ENCODE results near the gene GALNT15. TPM values are rescaled to one million over a fixed set of nuclear protein-coding genes. Genes with fewer than 3 reads are reported as not detected.

The GALNT15 gene
- total RNA-seq, 1 donor from 2014 or later: 3.7 TPM

GRCh38 chr3:16192176-16192811 lies 17.8 kb downstream of the GALNT15 start:
- H3K4me3 ChIP-seq (ENCODE audit: low read length in 3 of 3): no peak overlapping the region
- H3K9ac ChIP-seq (ENCODE audit: low read depth in 1 of 3, low read length in 3 of 3): no peak overlapping the region
- no peaks in the 10 kb centered on the region for H3K9me3 ChIP-seq (ENCODE audit: control insufficient read depth in 3 of 3, low read length in 3 of 3)
- H3K27me3 ChIP-seq (ENCODE audit: control insufficient read depth in 3 of 3, insufficient read depth in 3 of 3, low read length in 3 of 3): peaks cover 0 to 17% (median 0%) of the 10 kb centered on the region in 3 donors
- no peak overlapping the region for H3K27ac ChIP-seq (ENCODE audit: low read depth, low read length)
- peaks cover 0 to 9% (median 6%) of the 10 kb centered on the region in 3 donors for H3K36me3 ChIP-seq (ENCODE audit: control insufficient read depth in 3 of 3, insufficient read depth in 3 of 3, low read length in 3 of 3)
- H3K4me1 ChIP-seq (ENCODE audit: control insufficient read depth in 3 of 3, insufficient read depth in 3 of 3, low read length in 3 of 3): no peaks in the 10 kb centered on the region

- Histone ChIP-seq H3K4me3 (ENCODE audit: low read length in 3 of 3) (no peak overlapping the region), H3K4me1 (ENCODE audit: control insufficient read depth in 3 of 3, insufficient read depth in 3 of 3, low read length in 3 of 3) (no peaks in the 10 kb centered on the region), H3K27ac (ENCODE audit: low read depth, low read length) (no peak overlapping the region), H3K27me3 (ENCODE audit: control insufficient read depth in 3 of 3, insufficient read depth in 3 of 3, low read length in 3 of 3) (peaks cover 0 to 6% (median 0%) of the 10 kb centered on the region in 3 donors), H3K9ac (ENCODE audit: low read depth in 1 of 3, low read length in 3 of 3) (no peak overlapping the region), H3K36me3 (ENCODE audit: control insufficient read depth in 3 of 3, insufficient read depth in 3 of 3, low read length in 3 of 3) (peaks cover 12 to 17% (median 13%) of the 10 kb centered on the region in 3 donors), H3K9me3 (ENCODE audit: control insufficient read depth in 3 of 3, low read length in 3 of 3) (no peaks in the 10 kb centered on the region)
Measured at GRCh38 chr3:16198427-16198826, 23.9 kb downstream of the GALNT15 start.

- H3K36me3 ChIP-seq (ENCODE audit: control insufficient read depth in 3 of 3, insufficient read depth in 3 of 3, low read length in 3 of 3): peaks cover 13 to 18% (median 17%) of the 10 kb centered on the region in 3 donors
- H3K4me3 ChIP-seq (ENCODE audit: low read length in 3 of 3): no peak overlapping the region
- no peaks in the 10 kb centered on the region for H3K9me3 ChIP-seq (ENCODE audit: control insufficient read depth in 3 of 3, low read length in 3 of 3)
- H3K4me1 ChIP-seq (ENCODE audit: control insufficient read depth in 3 of 3, insufficient read depth in 3 of 3, low read length in 3 of 3): no peaks in the 10 kb centered on the region
- H3K27ac ChIP-seq (ENCODE audit: low read depth, low read length): no peak overlapping the region
- no peak overlapping the region for H3K9ac ChIP-seq (ENCODE audit: low read depth in 1 of 3, low read length in 3 of 3)
- no peaks in the 10 kb centered on the region for H3K27me3 ChIP-seq (ENCODE audit: control insufficient read depth in 3 of 3, insufficient read depth in 3 of 3, low read length in 3 of 3)
Measured at GRCh38 chr3:16199769-16200168, 25.3 kb downstream of the GALNT15 start.

- H3K4me1 ChIP-seq (ENCODE audit: control insufficient read depth in 3 of 3, insufficient read depth in 3 of 3, low read length in 3 of 3): no peaks in the 10 kb centered on the region
- H3K27ac ChIP-seq (ENCODE audit: low read depth, low read length): no peak overlapping the region
- no peak overlapping the region for H3K4me3 ChIP-seq (ENCODE audit: low read length in 3 of 3)
- H3K36me3 ChIP-seq (ENCODE audit: control insufficient read depth in 3 of 3, insufficient read depth in 3 of 3, low read length in 3 of 3): peaks cover 13 to 18% (median 17%) of the 10 kb centered on the region in 3 donors
- H3K9ac ChIP-seq (ENCODE audit: low read depth in 1 of 3, low read length in 3 of 3): no peak overlapping the region
- no peaks in the 10 kb centered on the region for H3K27me3 ChIP-seq (ENCODE audit: control insufficient read depth in 3 of 3, insufficient read depth in 3 of 3, low read length in 3 of 3)
- H3K9me3 ChIP-seq (ENCODE audit: control insufficient read depth in 3 of 3, low read length in 3 of 3): no peaks in the 10 kb centered on the region
Measured at GRCh38 chr3:16200411-16200810, 25.9 kb downstream of the GALNT15 start.

GRCh38 chr3:16203031-16203430 lies 28.6 kb downstream of the GALNT15 start:
- Histone ChIP-seq H3K27ac (ENCODE audit: low read depth, low read length) (no peak overlapping the region), H3K4me3 (ENCODE audit: low read length in 3 of 3) (no peak overlapping the region), H3K4me1 (ENCODE audit: control insufficient read depth in 3 of 3, insufficient read depth in 3 of 3, low read length in 3 of 3) (no peaks in the 10 kb centered on the region), H3K9ac (ENCODE audit: low read depth in 1 of 3, low read length in 3 of 3) (no peak overlapping the region), H3K9me3 (ENCODE audit: control insufficient read depth in 3 of 3, low read length in 3 of 3) (no peaks in the 10 kb centered on the region), H3K36me3 (ENCODE audit: control insufficient read depth in 3 of 3, insufficient read depth in 3 of 3, low read length in 3 of 3) (peaks cover 7 to 13% (median 11%) of the 10 kb centered on the region in 3 donors), H3K27me3 (ENCODE audit: control insufficient read depth in 3 of 3, insufficient read depth in 3 of 3, low read length in 3 of 3) (no peaks in the 10 kb centered on the region)

DNA sequence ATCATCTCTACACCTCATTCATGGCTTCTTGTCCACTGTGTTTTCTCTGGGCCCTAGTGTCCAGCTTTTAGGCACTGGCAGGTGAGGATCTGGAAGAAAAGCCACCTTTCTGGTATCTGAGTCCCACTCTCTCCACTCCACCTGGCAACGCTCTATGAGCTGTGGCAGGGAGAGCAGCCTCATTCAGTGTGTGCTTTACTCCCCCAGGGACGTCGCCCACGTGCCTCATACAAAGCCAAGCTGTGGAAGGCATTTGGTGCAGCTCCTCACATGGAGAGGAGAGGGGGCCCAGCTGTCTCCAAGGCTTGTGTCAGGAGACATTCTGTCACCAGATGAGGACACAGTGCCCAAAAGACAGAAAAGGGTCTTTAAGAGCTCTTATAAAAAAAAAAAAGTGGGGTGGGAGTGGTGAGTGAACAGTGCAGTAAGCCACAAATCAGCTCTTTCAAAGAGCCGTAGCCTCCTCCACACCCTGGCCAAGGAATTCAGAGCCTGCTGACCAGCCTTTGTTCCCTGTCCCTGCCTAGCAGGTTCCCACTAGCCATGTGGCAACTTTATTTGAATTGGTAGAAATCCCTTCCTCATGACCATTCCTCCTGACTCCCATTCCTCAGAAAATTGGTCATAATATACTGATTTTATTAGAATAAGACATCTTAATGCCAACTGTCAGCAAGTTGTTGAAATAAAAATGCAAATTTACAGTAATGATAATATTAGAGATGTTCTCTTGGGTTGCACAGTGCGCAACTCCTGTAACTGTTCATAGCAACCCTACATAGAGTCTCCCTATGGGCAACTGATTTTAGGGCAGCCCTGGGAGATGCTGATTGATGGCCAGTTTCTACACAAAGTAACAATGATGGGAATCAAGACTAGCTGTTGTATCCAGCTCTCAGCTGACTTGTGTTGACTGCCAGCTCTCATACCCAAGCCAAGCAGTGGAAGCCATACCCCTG lies 29.5 kb downstream of the GALNT15 start:
- Histone ChIP-seq H3K27ac (ENCODE audit: low read depth, low read length) (no peak overlapping the region), H3K36me3 (ENCODE audit: control insufficient read depth in 3 of 3, insufficient read depth in 3 of 3, low read length in 3 of 3) (peaks cover 7 to 17% (median 15%) of the 10 kb centered on the region in 3 donors), H3K9ac (ENCODE audit: low read depth in 1 of 3, low read length in 3 of 3) (no peak overlapping the region)

GRCh38 chr3:16204751-16205150 lies 30.3 kb downstream of the GALNT15 start:
- peaks cover 7 to 17% (median 13%) of the 10 kb centered on the region in 3 donors for H3K36me3 ChIP-seq (ENCODE audit: control insufficient read depth in 3 of 3, insufficient read depth in 3 of 3, low read length in 3 of 3)
- no peaks in the 10 kb centered on the region for H3K4me1 ChIP-seq (ENCODE audit: control insufficient read depth in 3 of 3, insufficient read depth in 3 of 3, low read length in 3 of 3)

More for the DNA sequence above, 29.5 kb downstream of the GALNT15 start:
- H3K27me3 ChIP-seq (ENCODE audit: control insufficient read depth in 3 of 3, insufficient read depth in 3 of 3, low read length in 3 of 3): no peaks in the 10 kb centered on the region
- H3K9me3 ChIP-seq (ENCODE audit: control insufficient read depth in 3 of 3, low read length in 3 of 3): no peaks in the 10 kb centered on the region
- H3K4me1 ChIP-seq (ENCODE audit: control insufficient read depth in 3 of 3, insufficient read depth in 3 of 3, low read length in 3 of 3): no peaks in the 10 kb centered on the region
- no peak overlapping the region for H3K4me3 ChIP-seq (ENCODE audit: low read length in 3 of 3)

DNA sequence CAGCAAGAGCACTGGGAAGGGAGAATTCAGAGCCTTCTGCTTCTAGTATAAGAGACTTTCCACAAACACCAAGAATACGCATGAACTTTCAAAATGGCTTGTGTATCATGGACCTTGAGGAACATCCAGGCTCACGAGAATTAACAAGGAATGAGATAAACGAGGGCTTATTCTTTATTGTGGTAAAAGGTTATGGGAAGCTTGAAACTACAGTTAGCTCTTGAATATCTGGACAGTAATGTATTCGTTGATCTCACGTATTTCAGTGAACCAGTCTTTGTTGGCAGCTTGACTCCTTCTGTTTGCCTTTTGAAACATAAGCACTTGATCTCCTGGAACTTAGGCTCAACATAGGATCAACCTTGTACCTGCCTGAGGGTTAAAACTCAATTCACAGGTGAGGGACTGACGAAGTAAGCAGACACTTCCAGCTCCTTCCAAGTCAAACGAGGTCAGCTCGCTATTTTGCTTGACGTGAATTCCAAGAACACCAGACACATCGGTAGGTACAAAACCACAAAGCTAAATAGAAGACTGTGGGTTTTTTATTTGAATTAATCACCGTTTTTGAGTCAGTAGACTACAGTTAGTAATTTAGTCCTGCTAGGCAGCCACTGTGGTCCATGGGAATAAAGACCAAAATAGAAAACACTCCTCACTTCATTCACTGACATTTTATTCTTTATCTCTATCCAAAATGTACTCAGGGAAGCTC lies 30.8 kb downstream of the GALNT15 start:
- Histone ChIP-seq H3K9me3 (ENCODE audit: control insufficient read depth in 3 of 3, low read length in 3 of 3) (no peaks in the 10 kb centered on the region), H3K27ac (ENCODE audit: low read depth, low read length) (no peak overlapping the region), H3K4me1 (ENCODE audit: control insufficient read depth in 3 of 3, insufficient read depth in 3 of 3, low read length in 3 of 3) (no peaks in the 10 kb centered on the region), H3K4me3 (ENCODE audit: low read length in 3 of 3) (no peak overlapping the region), H3K9ac (ENCODE audit: low read depth in 1 of 3, low read length in 3 of 3) (no peak overlapping the region), H3K27me3 (ENCODE audit: control insufficient read depth in 3 of 3, insufficient read depth in 3 of 3, low read length in 3 of 3) (no peaks in the 10 kb centered on the region), H3K36me3 (ENCODE audit: control insufficient read depth in 3 of 3, insufficient read depth in 3 of 3, low read length in 3 of 3) (peaks cover 5 to 16% (median 12%) of the 10 kb centered on the region in 3 donors)

More at GRCh38 chr3:16204751-16205150, 30.3 kb downstream of the GALNT15 start:
- no peak overlapping the region for H3K27ac ChIP-seq (ENCODE audit: low read depth, low read length)
- no peaks in the 10 kb centered on the region for H3K27me3 ChIP-seq (ENCODE audit: control insufficient read depth in 3 of 3, insufficient read depth in 3 of 3, low read length in 3 of 3)
- no peaks in the 10 kb centered on the region for H3K9me3 ChIP-seq (ENCODE audit: control insufficient read depth in 3 of 3, low read length in 3 of 3)
- H3K9ac ChIP-seq (ENCODE audit: low read depth in 1 of 3, low read length in 3 of 3): no peak overlapping the region
- no peak overlapping the region for H3K4me3 ChIP-seq (ENCODE audit: low read length in 3 of 3)

GRCh38 chr3:16207031-16207430 lies 32.6 kb downstream of the GALNT15 start:
- H3K9me3 ChIP-seq (ENCODE audit: control insufficient read depth in 3 of 3, low read length in 3 of 3): no peaks in the 10 kb centered on the region
- no peak overlapping the region for H3K9ac ChIP-seq (ENCODE audit: low read depth in 1 of 3, low read length in 3 of 3)
- no peaks in the 10 kb centered on the region for H3K27me3 ChIP-seq (ENCODE audit: control insufficient read depth in 3 of 3, insufficient read depth in 3 of 3, low read length in 3 of 3)
- H3K4me1 ChIP-seq (ENCODE audit: control insufficient read depth in 3 of 3, insufficient read depth in 3 of 3, low read length in 3 of 3): no peaks in the 10 kb centered on the region
- peaks cover under 1 to 10% (median 6%) of the 10 kb centered on the region in 3 donors for H3K36me3 ChIP-seq (ENCODE audit: control insufficient read depth in 3 of 3, insufficient read depth in 3 of 3, low read length in 3 of 3)
- no peak overlapping the region for H3K4me3 ChIP-seq (ENCODE audit: low read length in 3 of 3)
- H3K27ac ChIP-seq (ENCODE audit: low read depth, low read length): no peak overlapping the region
